KMS-11 (cell line): Measurements from ENCODE around the gene COL6A6.

Experiments
- H2AFZ ChIP-seq: fragments of 200-600 bp; sonication (generic); 2 replicates; pipeline ENCODE4 v1.6.1; 2016; ENCODE audit warnings: antibody characterized with exemption, mixed run types, low read depth
- H3K27ac ChIP-seq: fragments of 200-600 bp; sonication (generic); 2 replicates; pipeline ENCODE4 v1.6.1; 2016; ENCODE audit warnings: mild to moderate bottlenecking, mixed run types
- H3K27me3 ChIP-seq: fragments of 200-600 bp; sonication (generic); 2 replicates; pipeline ENCODE4 v1.6.1; 2017; ENCODE audit warnings: mild to moderate bottlenecking, low read depth, mixed run types, moderate library complexity; ENCODE audit not compliant: insufficient read depth
- H3K36me3 ChIP-seq: fragments of 200-600 bp; sonication (generic); 2 replicates; pipeline ENCODE4 v1.6.1; 2017; ENCODE audit warnings: mild to moderate bottlenecking, mixed run types; ENCODE audit not compliant: insufficient read depth
- H3K4me1 ChIP-seq: fragments of 200-600 bp; sonication (generic); 2 replicates; pipeline ENCODE4 v1.6.1; 2016; ENCODE audit warnings: mild to moderate bottlenecking, low read depth, mixed run types; ENCODE audit not compliant: poor library complexity, severe bottlenecking
- H3K4me2 ChIP-seq: fragments of 200-600 bp; sonication (generic); 2 replicates; pipeline ENCODE4 v1.7.0; 2016; ENCODE audit warnings: mild to moderate bottlenecking, mixed run types
- H3K4me3 ChIP-seq: fragments of 200-600 bp; sonication (generic); IDR thresholded peaks from 2 replicates; pipeline ENCODE4 v1.6.1; 2017; ENCODE audit warnings: low read depth, low read length, mixed read lengths; ENCODE audit not compliant: insufficient read depth
- H3K79me2 ChIP-seq: fragments of 200-600 bp; sonication (generic); 2 replicates; pipeline ENCODE4 v1.6.1; 2016; ENCODE audit warnings: low read depth, mixed run types; ENCODE audit not compliant: insufficient read depth
- H3K9ac ChIP-seq: fragments of 200-600 bp; sonication (generic); 2 replicates; pipeline ENCODE4 v1.6.1; 2016; ENCODE audit warnings: mild to moderate bottlenecking, mixed run types
- H4K20me1 ChIP-seq: fragments of 200-600 bp; sonication (generic); 2 replicates; pipeline ENCODE4 v1.6.1; 2016; ENCODE audit warnings: mild to moderate bottlenecking, mixed run types; ENCODE audit not compliant: insufficient read depth
- CTCF ChIP-seq: fragments of 200-600 bp; sonication (generic); conservative IDR thresholded peaks from 2 replicates; pipeline ENCODE4 v1.6.1; 2017; ENCODE audit warnings: low read depth, mild to moderate bottlenecking, antibody characterized with exemption, low read length, moderate library complexity, mixed read lengths

Gene COL6A6

DNA sequence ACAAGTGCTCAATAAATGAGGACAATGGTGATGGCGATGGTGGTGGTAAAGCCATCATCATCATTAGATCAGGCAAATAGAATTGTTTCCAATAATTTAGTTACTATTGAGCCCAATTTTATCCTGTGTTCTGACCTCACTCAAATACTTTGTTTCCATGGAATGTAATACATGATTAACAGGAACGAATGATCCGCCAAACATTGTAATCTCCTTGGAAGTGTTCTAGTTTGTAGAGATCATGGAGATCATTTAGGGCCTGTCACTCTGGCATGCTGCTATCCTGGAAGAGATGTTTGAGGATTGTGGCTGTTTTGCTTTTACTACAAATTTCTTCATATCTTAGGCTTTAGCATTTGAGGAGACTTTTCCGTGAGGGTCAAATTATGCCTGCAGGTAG is 2.8 kb downstream of the COL6A6 start:
- no peaks in the 10 kb centered on the region for H4K20me1 ChIP-seq
- H3K4me2 ChIP-seq, result no peak overlapping the region
- no peak overlapping the region for H3K27ac ChIP-seq
- no peaks in the 10 kb centered on the region for H3K27me3 ChIP-seq
- H3K36me3 ChIP-seq, result no peaks in the 10 kb centered on the region
- TF ChIP-seq CTCF, result no peak
- H3K9ac ChIP-seq, result no peak overlapping the region
- H3K4me1 ChIP-seq, result no peaks in the 10 kb centered on the region
- H3K4me3 ChIP-seq, result no peak overlapping the region
- no peaks in the 10 kb centered on the region for H3K79me2 ChIP-seq
- H2AFZ ChIP-seq, result no peak overlapping the region

- no peak overlapping the region for H3K27ac ChIP-seq
- H3K4me3 ChIP-seq, result no peak overlapping the region
- no peaks in the 10 kb centered on the region for H3K36me3 ChIP-seq
- no peak overlapping the region for H2AFZ ChIP-seq
- TF ChIP-seq CTCF, result no peak
- H3K79me2 ChIP-seq, result no peaks in the 10 kb centered on the region
- no peaks in the 10 kb centered on the region for H3K27me3 ChIP-seq
- no peaks in the 10 kb centered on the region for H3K4me1 ChIP-seq
- H3K9ac ChIP-seq, result no peak overlapping the region
- no peaks in the 10 kb centered on the region for H4K20me1 ChIP-seq
- no peak overlapping the region for H3K4me2 ChIP-seq
Observed at GRCh38 chr3:130522399-130522798, 5.4 kb downstream of the COL6A6 start.

DNA sequence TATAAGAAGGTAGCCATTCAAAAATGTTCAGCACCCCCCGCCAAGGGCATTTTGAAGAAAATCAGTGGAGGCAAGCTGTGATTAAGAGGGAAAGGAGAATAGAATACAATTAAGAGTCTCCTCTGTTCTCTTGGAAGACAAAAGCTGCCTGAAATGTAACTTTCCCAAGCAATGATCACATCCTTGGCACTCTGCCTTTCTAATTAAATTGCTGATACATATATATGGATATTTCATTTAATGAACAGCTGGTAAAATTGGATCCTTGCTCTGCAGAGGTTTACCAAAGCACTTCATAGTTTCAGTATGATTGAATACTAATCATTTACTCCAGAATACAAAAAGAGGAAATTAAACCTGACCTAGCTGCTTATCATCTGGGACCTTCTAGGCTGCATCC is 10.4 kb downstream of the COL6A6 start:
- H3K9ac ChIP-seq, result no peak overlapping the region
- no peak for TF ChIP-seq CTCF
- no peak overlapping the region for H3K4me3 ChIP-seq
- H4K20me1 ChIP-seq, result no peaks in the 10 kb centered on the region
- H3K36me3 ChIP-seq, result no peaks in the 10 kb centered on the region
- no peak overlapping the region for H2AFZ ChIP-seq
- H3K79me2 ChIP-seq, result no peaks in the 10 kb centered on the region
- H3K4me1 ChIP-seq, result peaks cover 31% of the 10 kb centered on the region
- no peak overlapping the region for H3K27ac ChIP-seq
- no peaks in the 10 kb centered on the region for H3K27me3 ChIP-seq
- H3K4me2 ChIP-seq, result no peak overlapping the region

- TF ChIP-seq CTCF, result no peak
- peaks cover 31% of the 10 kb centered on the region for H3K4me1 ChIP-seq
Observed at GRCh38 chr3:130528120-130528519, 11.1 kb downstream of the COL6A6 start.

More at GRCh38 chr3:130528120-130528519, 11.1 kb downstream of the COL6A6 start:
- H3K4me2 ChIP-seq, result no peak overlapping the region
- no peaks in the 10 kb centered on the region for H3K36me3 ChIP-seq
- no peaks in the 10 kb centered on the region for H3K79me2 ChIP-seq
- no peaks in the 10 kb centered on the region for H4K20me1 ChIP-seq
- H2AFZ ChIP-seq, result no peak overlapping the region
- no peak overlapping the region for H3K4me3 ChIP-seq
- no peaks in the 10 kb centered on the region for H3K27me3 ChIP-seq
- no peak overlapping the region for H3K9ac ChIP-seq
- H3K27ac ChIP-seq, result no peak overlapping the region
